Stimulated activated naive CD8-positive, alpha-beta T cell treated with anti-CD3 and anti-CD28 coated beads, Interleukin-15, amount 100 ng/mL, for 72 hours (primary cell): Measurements from ENCODE around the gene KRTAP5-6.

Experiments
- ATAC-seq: fragments of 150-1000 bp; cut with Tn5 transposase; 2 replicates; pipeline ENCODE4 v1.10.0; 2021; ENCODE audit warnings: mild to moderate bottlenecking, moderate library complexity
- DNase-seq, 2 donors: peaks; one replicate each; pipeline ENCODE4 v3.0.0; 2021 to 2022
- H3K27ac Mint-ChIP-seq, 2 donors: one replicate each; pipeline ENCODE4 v1.8.0; 2022; ENCODE audit warnings: mild to moderate bottlenecking in 2 of 2, mixed read lengths in 2 of 2, moderate library complexity in 2 of 2
- H3K27me3 Mint-ChIP-seq: one replicate; pipeline ENCODE4 v1.8.0; 2022; ENCODE audit warnings: mixed read lengths
- H3K4me1 Mint-ChIP-seq: one replicate; pipeline ENCODE4 v1.8.0; 2022; ENCODE audit warnings: mild to moderate bottlenecking, mixed read lengths
- H3K4me3 Mint-ChIP-seq, 2 donors: one replicate each; pipeline ENCODE4 v1.8.0; 2022; ENCODE audit warnings: mild to moderate bottlenecking in 2 of 2, mixed read lengths in 2 of 2, moderate library complexity in 1 of 2
- H3K9me3 Mint-ChIP-seq, 2 donors: one replicate each; pipeline ENCODE4 v1.8.0; 2022; ENCODE audit warnings: mixed read lengths in 2 of 2

KRTAP5-6 gene

DNA sequence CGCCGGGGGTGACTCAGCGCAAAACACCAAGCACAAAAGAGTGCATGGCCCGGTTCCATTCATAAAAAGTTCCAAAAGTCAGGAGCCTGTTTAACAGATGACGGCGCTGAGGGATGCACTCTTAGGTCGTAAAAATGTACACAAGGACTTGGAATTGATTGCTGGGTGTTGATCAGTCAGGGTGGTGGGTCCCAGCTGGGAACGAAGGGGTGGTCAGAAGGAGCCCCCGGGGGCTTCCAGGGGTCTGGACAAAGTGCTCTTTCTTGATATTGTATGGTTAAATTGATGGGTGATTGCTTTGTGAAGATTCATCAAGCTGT, 32.7 kb downstream of the KRTAP5-6 start:
- DNase-seq (no peak), ATAC-seq (no peak)
- Mint-ChIP-seq H3K27me3 (peaks cover 9% of the 10 kb centered on the region), H3K27ac (peak overlapping the region; percentile 37 to 88), H3K9me3 (peaks cover 7 to 9% of the 10 kb centered on the region in 2 donors), H3K4me1 (peaks cover 75% of the 10 kb centered on the region), H3K4me3 (peak overlapping the region; percentile 56 to 68)

DNA sequence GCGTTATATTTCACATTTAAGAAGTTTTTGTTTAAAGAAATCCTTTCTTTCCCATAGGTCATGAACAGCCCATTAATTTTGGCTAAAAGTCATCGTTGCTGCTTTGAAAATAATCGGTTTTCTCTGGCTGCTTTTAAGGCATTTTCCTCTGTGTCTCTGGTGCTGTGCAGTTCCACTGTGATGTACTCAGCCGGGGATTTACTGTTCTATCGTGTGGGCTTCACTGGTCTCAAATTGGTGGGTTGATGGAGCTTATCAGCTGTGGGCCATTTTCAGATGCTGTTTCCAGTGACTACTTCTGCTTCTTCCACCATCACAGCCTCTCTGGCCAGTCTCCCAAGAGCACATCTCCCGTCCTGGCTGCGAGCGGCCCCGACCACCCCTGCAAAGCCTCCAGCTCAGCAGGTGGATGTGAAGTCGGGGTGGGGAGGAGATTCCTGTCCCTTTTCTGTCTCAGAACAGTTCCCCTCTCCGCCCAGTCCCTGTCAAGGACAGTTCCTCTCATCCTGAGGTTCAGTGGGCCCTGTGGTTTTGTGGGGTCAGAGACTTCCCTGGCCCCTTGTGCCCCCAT, 33.1 kb downstream of the KRTAP5-6 start:
- H3K4me1 Mint-ChIP-seq = peaks cover 75% of the 10 kb centered on the region
- peaks cover 8 to 10% of the 10 kb centered on the region in 2 donors for H3K9me3 Mint-ChIP-seq
- DNase-seq (no peak), ATAC-seq (no peak)
- H3K27me3 Mint-ChIP-seq = peaks cover 9% of the 10 kb centered on the region
- H3K4me3 Mint-ChIP-seq = peak overlapping the region; percentile 33 to 36
- peak overlapping the region in 1 of 2 donors; percentile 88 for H3K27ac Mint-ChIP-seq

DNA sequence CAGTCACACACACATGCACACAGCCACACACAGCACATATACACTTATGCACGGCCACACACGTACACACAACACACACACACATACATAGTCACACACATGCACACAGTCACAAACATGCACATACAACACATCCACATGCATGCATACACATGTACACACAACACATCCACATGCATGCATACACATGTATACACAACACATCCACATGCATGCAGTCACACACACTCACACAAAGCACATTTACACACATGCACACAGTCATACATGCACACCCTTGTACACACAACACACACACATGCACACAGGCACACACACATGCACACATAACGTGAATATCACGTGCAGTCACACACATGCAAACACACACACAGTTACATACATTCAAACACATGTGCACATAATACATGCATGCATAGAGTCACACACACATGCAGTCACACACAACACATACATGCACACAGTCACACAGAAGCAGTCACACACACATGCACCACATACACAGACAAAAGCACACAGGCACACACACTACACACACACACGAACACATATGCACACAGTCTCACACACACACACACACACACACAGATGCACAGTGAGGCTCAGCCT, 34.6 kb downstream of the KRTAP5-6 start:
- Mint-ChIP-seq H3K9me3 (peaks cover 22 to 24% of the 10 kb centered on the region in 2 donors), H3K4me3 (no peak overlapping the region), H3K4me1 (peaks cover 73% of the 10 kb centered on the region), H3K27ac (no peak overlapping the region), H3K27me3 (peaks cover 9% of the 10 kb centered on the region)
- DNase-seq (no peak), ATAC-seq (no peak)

DNA sequence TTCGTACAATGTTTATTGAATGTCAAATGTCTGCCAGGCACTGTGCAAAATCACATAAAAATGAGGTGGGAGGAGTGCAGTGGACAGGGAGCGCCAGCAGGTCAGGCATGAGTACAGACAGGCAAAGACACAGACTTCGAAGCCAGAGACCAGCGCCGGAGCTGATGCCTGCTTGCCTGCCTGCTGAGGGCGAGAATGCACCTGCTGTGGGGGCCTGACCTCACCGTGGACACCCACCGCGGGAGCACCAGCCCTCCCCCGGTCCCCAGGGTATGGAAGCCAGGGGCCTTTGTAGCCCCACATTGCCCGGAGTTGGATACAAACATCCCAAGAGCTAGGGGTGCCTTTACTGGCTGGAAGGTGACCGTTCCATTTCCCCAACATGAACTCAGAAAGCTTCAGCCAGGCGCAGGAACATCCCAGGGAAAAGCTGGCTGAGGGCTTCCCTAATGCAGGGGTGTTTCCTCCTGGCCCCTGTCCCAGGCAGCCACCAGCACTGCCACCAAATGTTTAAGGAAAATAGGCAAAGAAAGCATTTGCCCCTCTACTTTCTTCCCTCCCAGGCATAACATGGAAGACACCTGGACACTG, 35.5 kb downstream of the KRTAP5-6 start:
- Mint-ChIP-seq H3K9me3 (peaks cover 29 to 31% of the 10 kb centered on the region in 2 donors), H3K27me3 (peaks cover 9% of the 10 kb centered on the region), H3K4me1 (peaks cover 64% of the 10 kb centered on the region), H3K4me3 (no peak overlapping the region), H3K27ac (no peak overlapping the region)
- no peak for ATAC-seq
- no peak for DNase-seq

GRCh38 chr11:1733009-1733715, 36.2 kb downstream of the KRTAP5-6 start:
- peaks cover 35 to 37% of the 10 kb centered on the region in 2 donors for H3K9me3 Mint-ChIP-seq
- H3K4me3 Mint-ChIP-seq = no peak overlapping the region
- no peak for DNase-seq
- H3K27ac Mint-ChIP-seq = no peak overlapping the region
- ATAC-seq = peak; percentile 16
- H3K4me1 Mint-ChIP-seq = peaks cover 57% of the 10 kb centered on the region
- H3K27me3 Mint-ChIP-seq = peaks cover 9% of the 10 kb centered on the region

GRCh38 chr11:1733716-1734640, 37.0 kb downstream of the KRTAP5-6 start:
- Mint-ChIP-seq H3K27ac (no peak overlapping the region), H3K9me3 (peaks cover 38 to 41% of the 10 kb centered on the region in 2 donors), H3K4me1 (peaks cover 49% of the 10 kb centered on the region), H3K27me3 (peaks cover 9% of the 10 kb centered on the region), H3K4me3 (no peak overlapping the region)
- DNase-seq (no peak), ATAC-seq (no peak)

- ATAC-seq (no peak), DNase-seq (no peak)
- Mint-ChIP-seq H3K9me3 (peaks cover 38 to 41% of the 10 kb centered on the region in 2 donors), H3K27me3 (peaks cover 9% of the 10 kb centered on the region), H3K4me1 (peaks cover 42% of the 10 kb centered on the region), H3K27ac (no peak overlapping the region), H3K4me3 (no peak overlapping the region)
These were observed 37.7 kb downstream of the KRTAP5-6 start for GRCh38 chr11:1734641-1735081.

- DNase-seq (no peak), ATAC-seq (no peak)
- H3K9me3 Mint-ChIP-seq = peaks cover 38 to 41% of the 10 kb centered on the region in 2 donors
These were observed 38.3 kb downstream of the KRTAP5-6 start for GRCh38 chr11:1735271-1735670.

DNA sequence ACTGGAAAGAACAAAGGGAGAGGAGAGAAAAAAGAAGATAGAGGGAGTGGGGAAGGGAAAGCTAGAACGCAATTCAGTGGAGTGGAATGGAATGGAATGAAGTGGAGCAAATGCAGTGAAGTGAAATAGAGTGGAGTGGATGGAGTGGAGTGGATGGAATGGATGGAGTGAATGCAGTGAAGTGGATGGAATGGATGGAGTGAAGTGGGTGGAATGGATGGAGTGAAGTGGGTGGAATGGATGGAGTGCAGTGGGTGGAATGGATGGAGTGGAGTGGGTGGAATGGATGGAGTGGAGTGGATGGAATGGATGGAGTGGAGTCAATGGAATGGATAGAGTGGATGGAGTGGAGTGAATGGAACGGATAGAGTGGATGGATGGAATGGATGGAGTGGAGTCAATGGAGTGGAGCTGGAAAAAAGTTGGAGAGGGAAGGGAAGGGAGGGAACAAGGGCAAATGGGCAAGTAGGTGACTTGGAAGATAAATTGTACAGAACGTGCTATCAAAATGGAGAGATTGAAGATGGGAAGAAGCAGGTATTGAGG, 39.5 kb downstream of the KRTAP5-6 start:
- Mint-ChIP-seq H3K9me3 (peaks cover 33 to 34% of the 10 kb centered on the region in 2 donors), H3K27ac (no peak overlapping the region), H3K4me1 (peaks cover 23% of the 10 kb centered on the region), H3K4me3 (no peak overlapping the region), H3K27me3 (peaks cover 9% of the 10 kb centered on the region)
- ATAC-seq (no peak), DNase-seq (no peak)

More at GRCh38 chr11:1735271-1735670, 38.3 kb downstream of the KRTAP5-6 start:
- peaks cover 9% of the 10 kb centered on the region for H3K27me3 Mint-ChIP-seq
- H3K27ac Mint-ChIP-seq = peak overlapping the region in 1 of 2 donors; percentile 28
- H3K4me1 Mint-ChIP-seq = peaks cover 36% of the 10 kb centered on the region
- H3K4me3 Mint-ChIP-seq = no peak overlapping the region

- Mint-ChIP-seq H3K4me3 (no peak overlapping the region), H3K9me3 (peaks cover 31 to 32% of the 10 kb centered on the region in 2 donors), H3K27me3 (peaks cover 9% of the 10 kb centered on the region), H3K4me1 (peaks cover 16% of the 10 kb centered on the region), H3K27ac (no peak overlapping the region)
- DNase-seq = no peak
- no peak for ATAC-seq
These were observed 40.2 kb downstream of the KRTAP5-6 start for GRCh38 chr11:1737080-1737757.

- peaks cover 31 to 32% of the 10 kb centered on the region in 2 donors for H3K9me3 Mint-ChIP-seq
- no peak for ATAC-seq
- no peak overlapping the region for H3K27ac Mint-ChIP-seq
- peaks cover 8% of the 10 kb centered on the region for H3K27me3 Mint-ChIP-seq
- peaks cover 13% of the 10 kb centered on the region for H3K4me1 Mint-ChIP-seq
- no peak overlapping the region for H3K4me3 Mint-ChIP-seq
- DNase-seq = no peak
These were observed 41.4 kb downstream of the KRTAP5-6 start for GRCh38 chr11:1738380-1738779.

- Mint-ChIP-seq H3K4me3 (no peak overlapping the region), H3K27me3 (no peaks in the 10 kb centered on the region), H3K9me3 (peaks cover 31 to 32% of the 10 kb centered on the region in 2 donors), H3K4me1 (peaks cover under 1% of the 10 kb centered on the region), H3K27ac (no peak overlapping the region)
- DNase-seq (no peak), ATAC-seq (no peak)
These were observed 42.6 kb downstream of the KRTAP5-6 start for GRCh38 chr11:1739576-1739975.

GRCh38 chr11:1740786-1741530, 44.0 kb downstream of the KRTAP5-6 start:
- Mint-ChIP-seq H3K4me3 (no peak overlapping the region), H3K4me1 (no peaks in the 10 kb centered on the region), H3K9me3 (peaks cover 23 to 25% of the 10 kb centered on the region in 2 donors), H3K27ac (no peak overlapping the region), H3K27me3 (no peaks in the 10 kb centered on the region)
- DNase-seq (no peak), ATAC-seq (no peak)

- Mint-ChIP-seq H3K4me3 (no peak overlapping the region), H3K27ac (no peak overlapping the region), H3K9me3 (peaks cover 19 to 22% of the 10 kb centered on the region in 2 donors), H3K27me3 (no peaks in the 10 kb centered on the region), H3K4me1 (no peaks in the 10 kb centered on the region)
- no peak for DNase-seq
- no peak for ATAC-seq
These were observed 44.7 kb downstream of the KRTAP5-6 start for GRCh38 chr11:1741741-1742140.
